ENCODE measurements around the gene HEMGN.

- TF ChIP-seq POLR2A (IDR thresholded peaks at IDR 0.05; ENCODE audit: low read depth, low read length) (no peak), MXI1 (IDR thresholded peaks at IDR 0.05; ENCODE audit: borderline replicate concordance, low read depth, low read length) (no peak), RAD21 (IDR thresholded peaks at IDR 0.05; ENCODE audit: low read length) (no peak), RFX5 (IDR thresholded peaks at IDR 0.05; ENCODE audit: low read depth, low read length) (no peak), MAFK (IDR thresholded peaks at IDR 0.05; ENCODE audit: low read depth, low read length) (no peak), CEBPB (IDR thresholded peaks at IDR 0.05; ENCODE audit: low read depth, low read length) (no peak), CHD1 (IDR thresholded peaks at IDR 0.05; ENCODE audit: low read depth, low read length) (no peak), USF2 (IDR thresholded peaks at IDR 0.05; ENCODE audit: low read depth, low read length) (no peak), SMC3 (IDR thresholded peaks at IDR 0.05; ENCODE audit: low read depth, low read length) (no peak), RCOR1 (IDR thresholded peaks at IDR 0.05; ENCODE audit: insufficient replicate concordance, low read length) (no peak), FOS (IDR thresholded peaks at IDR 0.05; ENCODE audit: low read depth, low read length) (no peak), MAZ (IDR thresholded peaks at IDR 0.05; ENCODE audit: borderline replicate concordance, low read depth, low read length) (no peak)
- TF ChIP-seq, protein P1, sequence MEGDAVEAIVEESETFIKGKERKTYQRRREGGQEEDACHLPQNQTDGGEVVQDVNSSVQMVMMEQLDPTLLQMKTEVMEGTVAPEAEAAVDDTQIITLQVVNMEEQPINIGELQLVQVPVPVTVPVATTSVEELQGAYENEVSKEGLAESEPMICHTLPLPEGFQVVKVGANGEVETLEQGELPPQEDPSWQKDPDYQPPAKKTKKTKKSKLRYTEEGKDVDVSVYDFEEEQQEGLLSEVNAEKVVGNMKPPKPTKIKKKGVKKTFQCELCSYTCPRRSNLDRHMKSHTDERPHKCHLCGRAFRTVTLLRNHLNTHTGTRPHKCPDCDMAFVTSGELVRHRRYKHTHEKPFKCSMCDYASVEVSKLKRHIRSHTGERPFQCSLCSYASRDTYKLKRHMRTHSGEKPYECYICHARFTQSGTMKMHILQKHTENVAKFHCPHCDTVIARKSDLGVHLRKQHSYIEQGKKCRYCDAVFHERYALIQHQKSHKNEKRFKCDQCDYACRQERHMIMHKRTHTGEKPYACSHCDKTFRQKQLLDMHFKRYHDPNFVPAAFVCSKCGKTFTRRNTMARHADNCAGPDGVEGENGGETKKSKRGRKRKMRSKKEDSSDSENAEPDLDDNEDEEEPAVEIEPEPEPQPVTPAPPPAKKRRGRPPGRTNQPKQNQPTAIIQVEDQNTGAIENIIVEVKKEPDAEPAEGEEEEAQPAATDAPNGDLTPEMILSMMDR (conservative IDR thresholded peaks at IDR 0.05; ENCODE audit: low read depth, low read length): no peak
Observed at GRCh38 chr9:97907632-97908031, 30.3 kb downstream of the HEMGN start.
